Suprapubic skin (tissue), 4 donors: ENCODE data around the gene CD9.

Experiments used
- EP300 ChIP-seq: sonication (generic); formaldehyde crosslinking; IDR thresholded peaks from one replicate; pipeline ENCODE4 v1.6.1; 2017; ENCODE audit warnings: antibody characterized with exemption
- POLR2A ChIP-seq, 2 donors: fragments of 450-650 bp; IDR thresholded peaks; one replicate each; pipeline ENCODE4 v1.6.1; 2017; ENCODE audit warnings: antibody characterized with exemption in 2 of 2, mild to moderate bottlenecking in 2 of 2, moderate library complexity in 2 of 2
- POLR2AphosphoS5 ChIP-seq, 3 donors: sonication (generic); formaldehyde crosslinking; IDR thresholded peaks; one replicate each; pipeline ENCODE4 v1.6.1; 2017; ENCODE audit warnings: antibody characterized with exemption in 3 of 3
- TF ChIP-seq, protein P1 (sequence below), 2 donors: fragments of 200-600 bp in 1 of 2; fragments of 450-650 bp in 1 of 2; sonication (generic) in 1 of 2; IDR thresholded peaks; one replicate each; pipeline ENCODE4 v1.5.1; 2016 to 2019; ENCODE audit warnings: antibody characterized with exemption in 2 of 2, mild to moderate bottlenecking in 1 of 2, moderate library complexity in 1 of 2

GRCh38 chr12:6212086-6212485, 11.9 kb downstream of the CD9 start:
- TF ChIP-seq EP300 (no peak), POLR2A (IDR thresholded peaks at IDR 0.05) (no peak), POLR2AphosphoS5 (IDR thresholded peaks at IDR 0.05) (no peak)
- TF ChIP-seq, protein P1, sequence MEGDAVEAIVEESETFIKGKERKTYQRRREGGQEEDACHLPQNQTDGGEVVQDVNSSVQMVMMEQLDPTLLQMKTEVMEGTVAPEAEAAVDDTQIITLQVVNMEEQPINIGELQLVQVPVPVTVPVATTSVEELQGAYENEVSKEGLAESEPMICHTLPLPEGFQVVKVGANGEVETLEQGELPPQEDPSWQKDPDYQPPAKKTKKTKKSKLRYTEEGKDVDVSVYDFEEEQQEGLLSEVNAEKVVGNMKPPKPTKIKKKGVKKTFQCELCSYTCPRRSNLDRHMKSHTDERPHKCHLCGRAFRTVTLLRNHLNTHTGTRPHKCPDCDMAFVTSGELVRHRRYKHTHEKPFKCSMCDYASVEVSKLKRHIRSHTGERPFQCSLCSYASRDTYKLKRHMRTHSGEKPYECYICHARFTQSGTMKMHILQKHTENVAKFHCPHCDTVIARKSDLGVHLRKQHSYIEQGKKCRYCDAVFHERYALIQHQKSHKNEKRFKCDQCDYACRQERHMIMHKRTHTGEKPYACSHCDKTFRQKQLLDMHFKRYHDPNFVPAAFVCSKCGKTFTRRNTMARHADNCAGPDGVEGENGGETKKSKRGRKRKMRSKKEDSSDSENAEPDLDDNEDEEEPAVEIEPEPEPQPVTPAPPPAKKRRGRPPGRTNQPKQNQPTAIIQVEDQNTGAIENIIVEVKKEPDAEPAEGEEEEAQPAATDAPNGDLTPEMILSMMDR (IDR thresholded peaks at IDR 0.05): no peak
